Lower leg skin (tissue), 3 donors: Measurements from ENCODE around the gene RTCA.
"Not testable (repeated sequence)": the region's sequence is repeated elsewhere in the genome, so short reads cannot be mapped to it uniquely, and the experiment has no call there.

ENCODE experiments used
- POLR2A ChIP-seq, 2 donors: fragments of 450-650 bp; IDR thresholded peaks; one replicate each; pipeline ENCODE4 v1.6.1; 2016 to 2017; ENCODE audit warnings: antibody characterized with exemption in 2 of 2, mild to moderate bottlenecking in 1 of 2, moderate library complexity in 1 of 2
- TF ChIP-seq, protein P1 (sequence below), 3 donors: fragments of 450-650 bp; IDR thresholded peaks; one replicate each; pipeline ENCODE4 v1.5.1; 2016; ENCODE audit warnings: antibody characterized with exemption in 3 of 3, mild to moderate bottlenecking in 3 of 3, moderate library complexity in 2 of 3

DNA sequence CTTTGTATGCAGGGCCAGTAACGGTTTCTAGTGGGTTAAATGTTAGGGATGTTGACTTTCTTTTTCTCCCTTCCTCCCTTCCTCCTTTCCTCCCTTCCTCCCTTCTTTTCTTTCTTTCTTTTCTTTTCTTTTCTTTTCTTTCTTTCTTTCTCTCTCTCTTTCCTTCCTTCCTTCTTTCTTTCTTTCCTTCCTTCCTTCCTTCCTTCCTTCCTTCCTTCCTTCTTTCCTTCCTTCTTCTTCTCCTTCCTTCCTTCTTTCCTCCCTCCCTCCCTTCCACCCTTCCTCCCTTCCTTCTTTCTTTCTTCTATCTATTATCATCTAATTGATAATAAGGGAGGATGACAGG lies 60.3 kb downstream of the RTCA start:
- TF ChIP-seq, protein P1, sequence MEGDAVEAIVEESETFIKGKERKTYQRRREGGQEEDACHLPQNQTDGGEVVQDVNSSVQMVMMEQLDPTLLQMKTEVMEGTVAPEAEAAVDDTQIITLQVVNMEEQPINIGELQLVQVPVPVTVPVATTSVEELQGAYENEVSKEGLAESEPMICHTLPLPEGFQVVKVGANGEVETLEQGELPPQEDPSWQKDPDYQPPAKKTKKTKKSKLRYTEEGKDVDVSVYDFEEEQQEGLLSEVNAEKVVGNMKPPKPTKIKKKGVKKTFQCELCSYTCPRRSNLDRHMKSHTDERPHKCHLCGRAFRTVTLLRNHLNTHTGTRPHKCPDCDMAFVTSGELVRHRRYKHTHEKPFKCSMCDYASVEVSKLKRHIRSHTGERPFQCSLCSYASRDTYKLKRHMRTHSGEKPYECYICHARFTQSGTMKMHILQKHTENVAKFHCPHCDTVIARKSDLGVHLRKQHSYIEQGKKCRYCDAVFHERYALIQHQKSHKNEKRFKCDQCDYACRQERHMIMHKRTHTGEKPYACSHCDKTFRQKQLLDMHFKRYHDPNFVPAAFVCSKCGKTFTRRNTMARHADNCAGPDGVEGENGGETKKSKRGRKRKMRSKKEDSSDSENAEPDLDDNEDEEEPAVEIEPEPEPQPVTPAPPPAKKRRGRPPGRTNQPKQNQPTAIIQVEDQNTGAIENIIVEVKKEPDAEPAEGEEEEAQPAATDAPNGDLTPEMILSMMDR (IDR thresholded peaks at IDR 0.05) = not testable (repeated sequence)
- not testable (repeated sequence) for TF ChIP-seq POLR2A (IDR thresholded peaks at IDR 0.05)
